CD14-positive monocyte (primary cell): ENCODE measurements around the gene CRHR2. TPM values are rescaled to one million over a fixed set of nuclear protein-coding genes. Genes with fewer than 3 reads are reported as not detected.

ENCODE experiments used
- DNase-seq, 3 donors: peaks; one replicate each; pipeline ENCODE4 v3.0.0-alpha.2; 2011 to 2022
- H2AFZ ChIP-seq: 2 replicates; pipeline ENCODE4 v1.6.0; 2012; ENCODE audit warnings: mild to moderate bottlenecking, low read depth, low read length, inconsistent platforms; ENCODE audit not compliant: insufficient read depth, poor library complexity, severe bottlenecking
- H3K27ac ChIP-seq, 2 donors: 1 replicate in 1 of 2; 2 replicates in 1 of 2; pipeline ENCODE4 v1.5.1; 2012 to 2013; ENCODE audit warnings: low read length in 2 of 2, control low read depth in 1 of 2, inconsistent platforms in 1 of 2, low read depth in 1 of 2, mild to moderate bottlenecking in 1 of 2
- H3K27me3 ChIP-seq, 2 donors: one replicate each; pipeline versions ENCODE4 v1.6.0 to v1.6.1; 2011 to 2013; ENCODE audit warnings: low read length in 2 of 2; ENCODE audit not compliant: control insufficient read depth in 2 of 2, insufficient read depth in 2 of 2
- H3K36me3 ChIP-seq, 2 donors: replicated peaks in 1 of 2; 1 replicate in 1 of 2; 2 replicates in 1 of 2; pipeline versions ENCODE4 v1.5.1 to v1.6.1; 2012 to 2013; ENCODE audit warnings: low read length in 2 of 2, control low read depth in 1 of 2, inconsistent platforms in 1 of 2, mild to moderate bottlenecking in 1 of 2; ENCODE audit not compliant: insufficient read depth in 2 of 2, control insufficient read depth in 1 of 2
- H3K4me1 ChIP-seq, 2 donors: 1 replicate in 1 of 2; 2 replicates in 1 of 2; pipeline versions ENCODE4 v1.5.1 to v1.6.1; 2012 to 2013; ENCODE audit warnings: low read length in 2 of 2, control low read depth in 1 of 2, inconsistent platforms in 1 of 2, mild to moderate bottlenecking in 1 of 2, moderate library complexity in 1 of 2; ENCODE audit not compliant: insufficient read depth in 2 of 2, control insufficient read depth in 1 of 2
- H3K4me2 ChIP-seq: replicated peaks from 2 replicates; pipeline ENCODE3; 2012; ENCODE audit warnings: low read length, moderate library complexity, mild to moderate bottlenecking; ENCODE audit not compliant: poor library complexity, severe bottlenecking; ENCODE audit errors: extremely low read depth
- H3K4me3 ChIP-seq, 3 experiments: fragments of 200-600 bp in 1 of 3; sonication (generic) in 1 of 3; replicated peaks in 1 of 3; 1 replicate in 2 of 3; 2 replicates in 1 of 3; pipeline ENCODE4 v1.5.1; 2011 to 2013; ENCODE audit warnings: low read length in 3 of 3, mild to moderate bottlenecking in 3 of 3, control low read depth in 2 of 3, low read depth in 2 of 3, inconsistent platforms in 1 of 3, moderate library complexity in 1 of 3
- H3K79me2 ChIP-seq: 2 replicates; pipeline ENCODE4 v1.6.0; 2012; ENCODE audit warnings: mild to moderate bottlenecking, control low read depth, inconsistent platforms, low read length, moderate library complexity; ENCODE audit not compliant: insufficient read depth
- H3K9ac ChIP-seq: 2 replicates; pipeline ENCODE4 v1.6.0; 2017; ENCODE audit warnings: low read length, mild to moderate bottlenecking; ENCODE audit not compliant: insufficient read depth, poor library complexity, severe bottlenecking
- H3K9me3 ChIP-seq, 2 donors: replicated peaks in 1 of 2; 1 replicate in 1 of 2; 2 replicates in 1 of 2; pipeline versions ENCODE4 v1.5.1 to v1.6.1; 2012 to 2013; ENCODE audit warnings: low read length in 2 of 2, control low read depth in 1 of 2; ENCODE audit not compliant: control insufficient read depth in 1 of 2, insufficient read depth in 1 of 2
- H4K20me1 ChIP-seq: 2 replicates; pipeline ENCODE4 v1.6.0; 2012; ENCODE audit warnings: mild to moderate bottlenecking, low read length, control low read depth, moderate library complexity; ENCODE audit not compliant: insufficient read depth
- H3K27ac Mint-ChIP-seq, 7 donors: one replicate each; pipeline ENCODE4 v1.8.0; 2020; ENCODE audit warnings: mild to moderate bottlenecking in 7 of 7, mixed read lengths in 7 of 7, moderate library complexity in 6 of 7, inconsistent platforms in 2 of 7
- H3K27me3 Mint-ChIP-seq, 3 donors: one replicate each; pipeline ENCODE4 v1.8.0; 2021 to 2022; ENCODE audit warnings: low read depth in 3 of 3, mild to moderate bottlenecking in 3 of 3, mixed read lengths in 3 of 3, moderate library complexity in 3 of 3, inconsistent platforms in 1 of 3
- H3K36me3 Mint-ChIP-seq, 2 donors: one replicate each; pipeline ENCODE4 v1.8.0; 2020; ENCODE audit warnings: mixed read lengths in 2 of 2, inconsistent platforms in 1 of 2, mild to moderate bottlenecking in 1 of 2
- H3K4me1 Mint-ChIP-seq: one replicate; pipeline ENCODE4 v1.8.0; 2020; ENCODE audit warnings: mild to moderate bottlenecking, mixed read lengths
- H3K4me3 Mint-ChIP-seq, 2 donors: one replicate each; pipeline ENCODE4 v1.8.0; 2020; ENCODE audit warnings: mild to moderate bottlenecking in 2 of 2, mixed read lengths in 2 of 2, moderate library complexity in 1 of 2
- H3K9me3 Mint-ChIP-seq, 7 donors: one replicate each; pipeline ENCODE4 v1.8.0; 2020 to 2022; ENCODE audit warnings: mixed read lengths in 7 of 7, mild to moderate bottlenecking in 6 of 7, moderate library complexity in 6 of 7, inconsistent platforms in 2 of 7
- CTCF ChIP-seq: fragments of 200-600 bp; IDR thresholded peaks from one replicate; pipeline ENCODE4 v1.8.0; 2022; ENCODE audit warnings: antibody characterized with exemption, mild to moderate bottlenecking
- WGBS: methylation state at CpG from one replicate; pipeline ENCODE4 v1.1.5; 2013; ENCODE audit warnings: missing lambda C conversion rate; ENCODE audit not compliant: insufficient coverage; 5-methylcytosine and 5-hydroxymethylcytosine counted together
- intact Hi-C, 2 donors: fragments of 100-400 bp; cut with micrococcal nuclease; formaldehyde crosslinking; loops; one replicate each; pipeline versions ENCODE4 v1.15.0 to v1.15.1; 2023
- polyA plus RNA-seq, 3 donors: library from polyadenylated mRNA; depleted of rRNA in 1 of 3; unstranded in 2 of 3; stranded (reverse) in 1 of 3; fragments of 300-500 nt in 2 of 3; fragments of >200 nt in 1 of 3; fragmentation: Illumina TruSeq in 2 of 3; gene quantifications; 1 replicate in 2 of 3; 2 replicates in 1 of 3; pipeline ENCODE4 v1.2.3, GENCODE V29; 2012 to 2021

CRHR2 gene
- polyA plus RNA-seq, 3 donors: not detected

- Histone ChIP-seq H3K4me3 (no peak overlapping the region), H3K9ac (no peak overlapping the region), H3K9me3 (no peaks in the 10 kb centered on the region), H3K79me2 (no peaks in the 10 kb centered on the region), H4K20me1 (no peaks in the 10 kb centered on the region), H3K4me1 (no peaks in the 10 kb centered on the region), H3K36me3 (no peaks in the 10 kb centered on the region), H2AFZ (no peak overlapping the region), H3K4me2 (no peak overlapping the region), H3K27ac (no peak overlapping the region), H3K27me3 (no peaks in the 10 kb centered on the region)
- peaks cover 2% of the 10 kb centered on the region for H3K4me1 Mint-ChIP-seq
- H3K36me3 Mint-ChIP-seq: no peaks in the 10 kb centered on the region
- 88% methylated on average over 12 of the region's 19 CpGs for WGBS
- no peak for TF ChIP-seq CTCF
- H3K4me3 Mint-ChIP-seq: no peak overlapping the region
- H3K27me3 Mint-ChIP-seq: no peaks in the 10 kb centered on the region
- no peak overlapping the region for H3K27ac Mint-ChIP-seq
- intact Hi-C loops: no loop called here
- no peak for DNase-seq
- no peaks in the 10 kb centered on the region for H3K9me3 Mint-ChIP-seq
Measured at GRCh38 chr7:30652698-30653641, 29.3 kb downstream of the CRHR2 start.

GRCh38 chr7:30652132-30652531, 30.1 kb downstream of the CRHR2 start:
- Histone ChIP-seq H2AFZ (no peak overlapping the region), H3K79me2 (no peaks in the 10 kb centered on the region), H3K36me3 (no peaks in the 10 kb centered on the region), H3K27ac (no peak overlapping the region), H3K4me3 (no peak overlapping the region), H3K27me3 (no peaks in the 10 kb centered on the region), H4K20me1 (no peaks in the 10 kb centered on the region), H3K9me3 (no peaks in the 10 kb centered on the region), H3K4me2 (no peak overlapping the region), H3K9ac (no peak overlapping the region), H3K4me1 (no peaks in the 10 kb centered on the region)
- Mint-ChIP-seq H3K27me3 (no peaks in the 10 kb centered on the region), H3K36me3 (peaks cover 0 to 2% of the 10 kb centered on the region in 2 donors), H3K4me1 (no peaks in the 10 kb centered on the region), H3K4me3 (no peak overlapping the region), H3K9me3 (no peaks in the 10 kb centered on the region), H3K27ac (no peak overlapping the region)
- no peak for DNase-seq
- TF ChIP-seq CTCF: no peak
- intact Hi-C loops: no loop called here
- WGBS: 100% methylated on average over 3 of the region's 7 CpGs
